HepG2 (cell line): ENCODE measurements around the gene EDN2. TPM values are rescaled to one million over a fixed set of nuclear protein-coding genes. Genes with fewer than 3 reads are reported as not detected.

Experiments used
- ARID5B ChIP-seq: IDR thresholded peaks from 2 replicates; pipeline ENCODE4 v1.4.0; 2020; ENCODE audit warnings: mild to moderate bottlenecking, missing genetic modification reagents
- BATF2 ChIP-seq: sonication (generic); formaldehyde crosslinking; IDR thresholded peaks from 2 replicates; pipeline ENCODE4 v1.8.0; 2022; ENCODE audit warnings: mild to moderate bottlenecking, missing genetic modification reagents, moderate library complexity
- CEBPG ChIP-seq: IDR thresholded peaks from 2 replicates; pipeline ENCODE4 v1.6.1; 2016
- DNMT3B ChIP-seq: conservative IDR thresholded peaks from 2 replicates; pipeline ENCODE4 v1.6.1; 2016; ENCODE audit warnings: missing biosample characterization, control low read depth
- EP300 ChIP-seq, 3 experiments: sonication (generic) in 1 of 3; formaldehyde crosslinking in 1 of 3; IDR thresholded peaks; 2 replicates each; pipeline versions ENCODE4 v1.5.1 to v1.6.1; 2011 to 2020; ENCODE audit warnings: low read depth in 2 of 3, low read length in 2 of 3, borderline replicate concordance in 1 of 3, improper control_type of control experiment in 1 of 3, mild to moderate bottlenecking in 1 of 3, missing genetic modification reagents in 1 of 3, moderate library complexity in 1 of 3
- KLF6 ChIP-seq: IDR thresholded peaks from 2 replicates; pipeline ENCODE4 v1.8.0; 2016; ENCODE audit warnings: missing biosample characterization, missing genetic modification reagents
- NFE2L2 ChIP-seq: fragments of 150-350 bp; IDR thresholded peaks from 2 replicates; pipeline ENCODE4 v1.6.1; 2014; ENCODE audit warnings: low read length
- NFRKB ChIP-seq: fragments of 450-650 bp; IDR thresholded peaks from 2 replicates; pipeline ENCODE4 v1.6.1; 2017
- REST ChIP-seq, 2 experiments: IDR thresholded peaks; 2 replicates each; pipeline ENCODE4 v1.6.1; 2011 to 2012; ENCODE audit warnings: low read length in 2 of 2, borderline replicate concordance in 1 of 2, low read depth in 1 of 2, mild to moderate bottlenecking in 1 of 2, moderate library complexity in 1 of 2
- SPEN ChIP-seq: sonication (generic); formaldehyde crosslinking; IDR thresholded peaks from 2 replicates; pipeline ENCODE4 v1.5.1; 2020; ENCODE audit warnings: low read depth, mild to moderate bottlenecking, missing genetic modification reagents
- THAP8 ChIP-seq: sonication (generic); formaldehyde crosslinking; IDR thresholded peaks from 2 replicates; pipeline ENCODE4 v1.5.1; 2020; ENCODE audit warnings: missing genetic modification reagents, mild to moderate bottlenecking, borderline replicate concordance
- TMF1 ChIP-seq: sonication (generic); formaldehyde crosslinking; IDR thresholded peaks from 2 replicates; pipeline ENCODE4 v1.8.1; 2022; ENCODE audit warnings: low read depth, missing genetic modification reagents
- ZFP91 ChIP-seq: sonication (generic); formaldehyde crosslinking; IDR thresholded peaks from 2 replicates; pipeline ENCODE4 v1.9.0; 2022; ENCODE audit warnings: missing genetic modification reagents, mild to moderate bottlenecking, borderline replicate concordance
- ZNF30 ChIP-seq: sonication (generic); formaldehyde crosslinking; IDR thresholded peaks from 2 replicates; pipeline ENCODE4 v1.5.0; 2020; ENCODE audit warnings: mild to moderate bottlenecking, missing genetic modification reagents
- ZNF430 ChIP-seq: sonication (generic); formaldehyde crosslinking; IDR thresholded peaks from 2 replicates; pipeline ENCODE4 v1.9.0; 2021; ENCODE audit warnings: mild to moderate bottlenecking, missing genetic modification reagents
- ZNF484 ChIP-seq: sonication (generic); formaldehyde crosslinking; IDR thresholded peaks from 2 replicates; pipeline ENCODE4 v1.5.1; 2020; ENCODE audit warnings: mild to moderate bottlenecking, low read depth, missing genetic modification reagents, borderline replicate concordance
- polyA plus RNA-seq, 8 experiments: library from polyadenylated mRNA; depleted of rRNA in 3 of 8; stranded (reverse) in 7 of 8; unstranded in 1 of 8; fragments of >200 nt; fragmentation: Illumina TruSeq in 4 of 8; extraction: Trizol in 4 of 8; gene quantifications; 2 replicates each; pipeline versions ENCODE4 v1.2.1 to v1.2.3, GENCODE V29; 2011 to 2016; ENCODE audit warnings: low read depth in 4 of 8, missing spikeins in 1 of 8, mixed read lengths in 1 of 8; ENCODE audit not compliant: insufficient read depth in 1 of 8
- total RNA-seq, 5 experiments: library from RNA; depleted of rRNA; stranded (reverse); fragments of >200 nt; fragmentation: Illumina TruSeq; extraction: Trizol; gene quantifications; 2 replicates each; pipeline ENCODE4 v1.2.3, GENCODE V29; 2016; ENCODE audit warnings: low read depth in 1 of 5
- TF ChIP-seq, protein P1 (sequence below): sonication (generic); formaldehyde crosslinking; IDR thresholded peaks from 2 replicates; pipeline ENCODE4 v1.8.0; 2022; ENCODE audit warnings: mild to moderate bottlenecking, missing genetic modification reagents

EDN2 gene
- total and polyA plus RNA-seq, 2 of the 13 experiments (the other 11 are each of a cell fraction or from before 2014, with no cell fraction given): not detected

- no peak for TF ChIP-seq REST (IDR thresholded peaks at IDR 0.05; ENCODE audit: borderline replicate concordance in 1 of 2, low read depth in 1 of 2, low read length in 2 of 2)
- no peak for TF ChIP-seq SPEN (CRISPR knock-in tag)
- TF ChIP-seq, protein P1, sequence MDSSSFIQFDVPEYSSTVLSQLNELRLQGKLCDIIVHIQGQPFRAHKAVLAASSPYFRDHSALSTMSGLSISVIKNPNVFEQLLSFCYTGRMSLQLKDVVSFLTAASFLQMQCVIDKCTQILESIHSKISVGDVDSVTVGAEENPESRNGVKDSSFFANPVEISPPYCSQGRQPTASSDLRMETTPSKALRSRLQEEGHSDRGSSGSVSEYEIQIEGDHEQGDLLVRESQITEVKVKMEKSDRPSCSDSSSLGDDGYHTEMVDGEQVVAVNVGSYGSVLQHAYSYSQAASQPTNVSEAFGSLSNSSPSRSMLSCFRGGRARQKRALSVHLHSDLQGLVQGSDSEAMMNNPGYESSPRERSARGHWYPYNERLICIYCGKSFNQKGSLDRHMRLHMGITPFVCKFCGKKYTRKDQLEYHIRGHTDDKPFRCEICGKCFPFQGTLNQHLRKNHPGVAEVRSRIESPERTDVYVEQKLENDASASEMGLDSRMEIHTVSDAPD (CRISPR knock-in tag): no peak
- TF ChIP-seq ZNF430 (CRISPR knock-in tag): no peak
- TF ChIP-seq THAP8 (CRISPR knock-in tag): no peak
- TF ChIP-seq NFE2L2: no peak
- TF ChIP-seq BATF2: no peak
- peak; percentile 34; the same call in 1 of the 2 replicates for TF ChIP-seq ZFP91 (CRISPR knock-in tag)
- no peak for TF ChIP-seq ZNF484 (CRISPR knock-in tag)
- TF ChIP-seq KLF6: 0 out of 2 replicates have a peak, but pooled peaks have one; percentile 50
- TF ChIP-seq ARID5B (CRISPR knock-in tag): peak; percentile 40; the same call in 1 of the 2 replicates
- no peak for TF ChIP-seq ZNF30
- no peak for TF ChIP-seq TMF1 (CRISPR knock-in tag)
- TF ChIP-seq EP300 (IDR thresholded peaks at IDR 0.05; ENCODE audit: low read depth in 2 of 2, low read length in 2 of 2): peak in 1 of 2 experiments; percentile 44; a peak in 1 of 4 replicates
- no peak for TF ChIP-seq EP300 (CRISPR knock-in tag; IDR thresholded peaks at IDR 0.05; ENCODE audit: borderline replicate concordance)
- no peak for TF ChIP-seq DNMT3B (CRISPR knock-in tag)
- TF ChIP-seq NFRKB: no peak
- peak; percentile 83 for TF ChIP-seq CEBPG (CRISPR knock-in tag)
Measured at GRCh38 chr1:41476807-41477361, 7.6 kb downstream of the EDN2 start (continued).
